Mesothelial cell of epicardium (in vitro differentiated cells): ENCODE results near the gene SLC22A5. TPM values are rescaled to one million over a fixed set of nuclear protein-coding genes. Genes with fewer than 3 reads are reported as not detected.

Source experiments
- DNase-seq, 2 experiments: peaks; one replicate each; pipeline ENCODE4 v3.0.0; 2021; ENCODE audit warnings: low spot score in 2 of 2; ENCODE audit not compliant: unreplicated experiment in 2 of 2
- H3K27ac Mint-ChIP-seq: 2 replicates; pipeline ENCODE4 v1.8.0; 2021; ENCODE audit warnings: mixed read lengths
- H3K27me3 Mint-ChIP-seq: 2 replicates; pipeline ENCODE4 v1.8.0; 2021; ENCODE audit warnings: low read depth, mixed read lengths
- H3K36me3 Mint-ChIP-seq: 2 replicates; pipeline ENCODE4 v1.8.0; 2021; ENCODE audit warnings: mixed read lengths
- H3K4me1 Mint-ChIP-seq: 2 replicates; pipeline ENCODE4 v1.8.0; 2021; ENCODE audit warnings: mixed read lengths
- H3K4me3 Mint-ChIP-seq: 2 replicates; pipeline ENCODE4 v1.8.0; 2021; ENCODE audit warnings: mild to moderate bottlenecking, moderate library complexity, mixed read lengths
- H3K9me3 Mint-ChIP-seq: 2 replicates; pipeline ENCODE4 v1.8.0; 2021; ENCODE audit warnings: mixed read lengths
- CTCF ChIP-seq: fragments of 200-600 bp; sonication (generic); IDR thresholded peaks from one replicate; pipeline ENCODE4 v1.5.0; 2021; ENCODE audit warnings: antibody characterized with exemption; ENCODE audit not compliant: unreplicated experiment
- total RNA-seq: library from RNA; stranded (reverse); gene quantifications from 3 replicates; pipeline ENCODE4 v1.2.1, GENCODE V29; 2021

SLC22A5 gene
- total RNA-seq, 1 donor from 2014 or later = 31.1 TPM

GRCh38 chr5:132378580-132378979 lies 9.1 kb downstream of the SLC22A5 start:
- Mint-ChIP-seq H3K9me3 (no peaks in the 10 kb centered on the region), H3K4me1 (peaks cover 7% of the 10 kb centered on the region), H3K27ac (peak overlapping the region; percentile 3), H3K27me3 (no peaks in the 10 kb centered on the region), H3K4me3 (no peak overlapping the region), H3K36me3 (peaks cover 12% of the 10 kb centered on the region)
- no peak for TF ChIP-seq CTCF
- no peak for DNase-seq

GRCh38 chr5:132380047-132380446 lies 10.5 kb downstream of the SLC22A5 start:
- no peak for DNase-seq
- Mint-ChIP-seq H3K27ac (no peak overlapping the region), H3K36me3 (peaks cover 12% of the 10 kb centered on the region), H3K4me3 (no peak overlapping the region), H3K27me3 (no peaks in the 10 kb centered on the region), H3K4me1 (peaks cover 7% of the 10 kb centered on the region), H3K9me3 (no peaks in the 10 kb centered on the region)
- TF ChIP-seq CTCF = no peak

GRCh38 chr5:132380741-132381140 lies 11.2 kb downstream of the SLC22A5 start:
- no peak for DNase-seq
- no peaks in the 10 kb centered on the region for H3K9me3 Mint-ChIP-seq
- no peak for TF ChIP-seq CTCF
- peaks cover 13% of the 10 kb centered on the region for H3K4me1 Mint-ChIP-seq
- peaks cover 12% of the 10 kb centered on the region for H3K36me3 Mint-ChIP-seq
- no peaks in the 10 kb centered on the region for H3K27me3 Mint-ChIP-seq
- peak overlapping the region; percentile 30 for H3K27ac Mint-ChIP-seq
- H3K4me3 Mint-ChIP-seq = no peak overlapping the region

- Mint-ChIP-seq H3K4me3 (no peak overlapping the region), H3K9me3 (no peaks in the 10 kb centered on the region), H3K36me3 (peaks cover 12% of the 10 kb centered on the region), H3K27me3 (no peaks in the 10 kb centered on the region), H3K27ac (no peak overlapping the region), H3K4me1 (peaks cover 19% of the 10 kb centered on the region)
- TF ChIP-seq CTCF = no peak
- no peak for DNase-seq
Observed at GRCh38 chr5:132381614-132382013, 12.1 kb downstream of the SLC22A5 start.

DNA sequence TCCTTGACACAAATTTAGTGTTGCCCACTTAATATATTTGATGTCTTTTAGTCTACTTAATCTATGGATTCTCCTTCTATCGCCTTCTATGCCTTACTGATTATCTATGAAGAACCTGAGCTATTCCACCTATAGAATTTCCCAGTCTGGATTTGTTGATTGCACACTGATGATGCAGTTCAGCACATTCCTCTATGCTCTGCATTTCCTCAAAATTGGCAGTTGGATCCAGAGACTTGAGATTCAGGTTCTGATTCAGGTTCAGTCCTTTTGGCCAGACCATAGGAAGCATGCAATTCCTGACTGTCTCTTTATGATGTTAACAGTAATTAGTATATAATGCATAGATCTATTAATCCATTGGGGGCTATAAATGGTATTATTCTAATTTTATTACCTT lies 13.8 kb downstream of the SLC22A5 start:
- H3K4me3 Mint-ChIP-seq = no peak overlapping the region
- H3K27ac Mint-ChIP-seq = peak overlapping the region; percentile 54
- no peak for TF ChIP-seq CTCF
- DNase-seq = no peak
- H3K27me3 Mint-ChIP-seq = no peaks in the 10 kb centered on the region
- peaks cover 12% of the 10 kb centered on the region for H3K36me3 Mint-ChIP-seq
- peaks cover 36% of the 10 kb centered on the region for H3K4me1 Mint-ChIP-seq
- no peaks in the 10 kb centered on the region for H3K9me3 Mint-ChIP-seq

DNA sequence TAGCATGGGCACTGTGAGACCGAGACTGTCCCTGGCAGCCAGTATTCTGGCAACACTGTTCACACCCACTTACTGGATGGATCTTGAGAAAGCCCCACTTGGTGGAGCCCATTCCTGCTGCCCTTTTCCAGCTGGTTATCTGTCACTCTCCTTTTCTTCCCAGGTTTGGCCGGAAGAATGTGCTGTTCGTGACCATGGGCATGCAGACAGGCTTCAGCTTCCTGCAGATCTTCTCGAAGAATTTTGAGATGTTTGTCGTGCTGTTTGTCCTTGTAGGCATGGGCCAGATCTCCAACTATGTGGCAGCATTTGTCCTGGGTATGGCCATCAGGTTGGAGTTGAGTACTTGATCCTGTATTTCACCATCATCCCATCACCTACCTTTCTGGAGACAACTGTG lies 14.5 kb downstream of the SLC22A5 start:
- Mint-ChIP-seq H3K9me3 (no peaks in the 10 kb centered on the region), H3K4me1 (peaks cover 43% of the 10 kb centered on the region), H3K36me3 (peaks cover 8% of the 10 kb centered on the region), H3K4me3 (no peak overlapping the region), H3K27ac (no peak overlapping the region), H3K27me3 (no peaks in the 10 kb centered on the region)
- DNase-seq = no peak
- TF ChIP-seq CTCF = no peak
